Keratinocyte (primary cell): ENCODE results near the gene KLC3. TPM values are rescaled to one million over a fixed set of nuclear protein-coding genes. Genes with fewer than 3 reads are reported as not detected.

Source experiments
- DNase-seq: peaks from one replicate; pipeline ENCODE4 v3.0.0-alpha.2; 2011; ENCODE audit warnings: low read depth, missing footprints, low spot score
- FAIRE-seq: peaks from 2 replicates; lab custom pipeline; 2011; peaks lifted over from hg19 to GRCh38; lab: Jason Lieb, UNC
- H2AFZ ChIP-seq: 2 replicates; pipeline ENCODE4 v1.6.0; 2012; ENCODE audit warnings: low read length, control low read depth, inconsistent platforms; ENCODE audit not compliant: control insufficient read depth
- H3K27ac ChIP-seq: 2 replicates; pipeline ENCODE4 v1.5.1; 2011; ENCODE audit warnings: low read length; ENCODE audit not compliant: control insufficient read depth, insufficient read depth
- H3K27me3 ChIP-seq: 3 replicates; pipeline ENCODE4 v1.6.0; 2011; ENCODE audit warnings: low read length; ENCODE audit not compliant: control insufficient read depth, insufficient read depth; ENCODE audit errors: extremely low read depth
- H3K36me3 ChIP-seq, 2 experiments: 2 replicates in 1 of 2; 3 replicates in 1 of 2; pipeline ENCODE4 v1.5.1; 2011; ENCODE audit warnings: low read length in 2 of 2, mild to moderate bottlenecking in 1 of 2; ENCODE audit not compliant: control insufficient read depth in 2 of 2, insufficient read depth in 2 of 2; ENCODE audit errors: extremely low read depth in 1 of 2
- H3K4me1 ChIP-seq: 3 replicates; pipeline ENCODE4 v1.5.1; 2011; ENCODE audit warnings: low read length; ENCODE audit not compliant: control insufficient read depth, insufficient read depth; ENCODE audit errors: extremely low read depth
- H3K4me2 ChIP-seq: 3 replicates; pipeline ENCODE4 v1.6.0; 2011; ENCODE audit warnings: low read depth, low read length; ENCODE audit not compliant: control insufficient read depth, insufficient read depth; ENCODE audit errors: extremely low read depth
- H3K4me3 ChIP-seq, 3 experiments: fragments of 200-600 bp in 1 of 3; sonication (generic) in 1 of 3; 2 replicates in 2 of 3; 3 replicates in 1 of 3; pipeline ENCODE4 v1.5.1; 2011 to 2016; ENCODE audit warnings: low read length in 3 of 3, mild to moderate bottlenecking in 3 of 3, control low read depth in 2 of 3, inconsistent platforms in 1 of 3, low read depth in 1 of 3, mixed read lengths in 1 of 3, mixed run types in 1 of 3, moderate library complexity in 1 of 3; ENCODE audit not compliant: control insufficient read depth in 2 of 3, insufficient read depth in 2 of 3; ENCODE audit errors: extremely low read depth in 1 of 3
- H3K79me2 ChIP-seq: 2 replicates; pipeline ENCODE4 v1.6.0; 2012; ENCODE audit warnings: low read length; ENCODE audit not compliant: control insufficient read depth, insufficient read depth
- H3K9ac ChIP-seq: 3 replicates; pipeline ENCODE4 v1.6.0; 2011; ENCODE audit warnings: low read length; ENCODE audit not compliant: control insufficient read depth, insufficient read depth; ENCODE audit errors: extremely low read depth
- H3K9me1 ChIP-seq: 3 replicates; pipeline ENCODE4 v1.6.0; 2011; ENCODE audit warnings: low read length; ENCODE audit not compliant: control insufficient read depth, insufficient read depth; ENCODE audit errors: extremely low read depth
- H3K9me3 ChIP-seq: 2 replicates; pipeline ENCODE4 v1.5.1; 2012; ENCODE audit warnings: low read depth, low read length; ENCODE audit not compliant: control insufficient read depth
- H4K20me1 ChIP-seq: 3 replicates; pipeline ENCODE4 v1.6.0; 2011; ENCODE audit warnings: low read length; ENCODE audit not compliant: control insufficient read depth, insufficient read depth; ENCODE audit errors: extremely low read depth
- EZH2 ChIP-seq: IDR thresholded peaks from one replicate; pipeline ENCODE4 v1.6.1; 2012; ENCODE audit warnings: inconsistent platforms, mild to moderate bottlenecking, low read length, moderate library complexity
- dilution Hi-C: fragments of 300-500 bp; cut with MboI; formaldehyde crosslinking; loops from one replicate; pipeline ENCODE4 v1.7.0; 2020; ENCODE audit warnings: low sequenced_read_pairs; ENCODE audit not compliant: extremely low pct_ligation_motif_present
- polyA plus RNA-seq, 5 experiments: library from polyadenylated mRNA; depleted of rRNA in 3 of 5; stranded (reverse) in 3 of 5; stranded (forward) in 1 of 5; unstranded in 1 of 5; fragments of >200 nt; gene quantifications; 1 replicate in 1 of 5; 2 replicates in 3 of 5; 3 replicates in 1 of 5; pipeline versions ENCODE4 v1.2.1 to v1.2.3, GENCODE V29; 2011 to 2012; ENCODE audit warnings: missing spikeins in 2 of 5, low read depth in 1 of 5, low replicate concordance in 1 of 5
- TF ChIP-seq, protein P1 (sequence below), 3 experiments: IDR thresholded peaks in 1 of 3; conservative IDR thresholded peaks in 1 of 3; optimal IDR thresholded peaks in 1 of 3; 2 replicates in 2 of 3; 3 replicates in 1 of 3; pipeline versions ENCODE3 to v1.5.1; 2011; ENCODE audit warnings: low read length in 3 of 3, mild to moderate bottlenecking in 3 of 3, moderate library complexity in 2 of 3, control low read depth in 1 of 3, inconsistent platforms in 1 of 3; ENCODE audit not compliant: insufficient read depth in 2 of 3; ENCODE audit errors: extremely low read depth in 1 of 3

The KLC3 gene
- polyA plus RNA-seq, 1 donor (not counting 4 experiments of a cell fraction or from before 2014, with no cell fraction given) = 14.7 TPM

DNA sequence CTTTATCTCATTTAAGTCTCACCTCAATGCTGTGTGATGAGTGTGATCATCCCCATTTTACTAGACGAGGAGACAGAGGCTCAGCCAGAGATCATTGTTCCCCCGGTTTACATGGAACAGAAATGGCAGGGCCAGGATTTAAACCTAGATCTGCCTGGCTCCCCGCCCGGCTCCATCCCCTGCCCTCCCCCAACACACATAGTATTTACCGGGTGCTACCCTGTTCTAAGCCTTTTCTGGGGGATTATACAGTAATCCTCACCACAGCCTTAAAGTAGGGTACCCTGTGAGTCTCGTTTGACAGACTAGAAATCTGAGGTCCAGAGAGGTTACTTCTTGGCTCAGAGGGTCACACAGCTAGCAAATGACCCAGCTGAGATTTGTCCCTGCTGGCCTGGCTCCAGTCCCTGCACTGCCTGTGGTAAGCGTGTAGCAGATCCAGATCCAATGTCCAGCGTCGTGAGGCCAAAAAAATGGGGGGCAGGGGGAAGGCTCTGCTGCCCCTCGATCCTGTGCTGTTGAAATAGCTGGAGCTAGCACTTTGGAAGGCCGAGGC is 3.8 kb upstream of the KLC3 start:
- peaks cover 13% of the 10 kb centered on the region for H3K4me1 ChIP-seq
- no peaks in the 10 kb centered on the region for H3K9me3 ChIP-seq
- no peak overlapping the region for H2AFZ ChIP-seq
- no peak for DNase-seq
- peaks cover 9% of the 10 kb centered on the region for H3K79me2 ChIP-seq
- H4K20me1 ChIP-seq = no peaks in the 10 kb centered on the region
- H3K27ac ChIP-seq = no peak overlapping the region
- H3K9me1 ChIP-seq = no peaks in the 10 kb centered on the region
- no peak overlapping the region for H3K4me2 ChIP-seq
- no peak for TF ChIP-seq EZH2
- TF ChIP-seq, protein P1, sequence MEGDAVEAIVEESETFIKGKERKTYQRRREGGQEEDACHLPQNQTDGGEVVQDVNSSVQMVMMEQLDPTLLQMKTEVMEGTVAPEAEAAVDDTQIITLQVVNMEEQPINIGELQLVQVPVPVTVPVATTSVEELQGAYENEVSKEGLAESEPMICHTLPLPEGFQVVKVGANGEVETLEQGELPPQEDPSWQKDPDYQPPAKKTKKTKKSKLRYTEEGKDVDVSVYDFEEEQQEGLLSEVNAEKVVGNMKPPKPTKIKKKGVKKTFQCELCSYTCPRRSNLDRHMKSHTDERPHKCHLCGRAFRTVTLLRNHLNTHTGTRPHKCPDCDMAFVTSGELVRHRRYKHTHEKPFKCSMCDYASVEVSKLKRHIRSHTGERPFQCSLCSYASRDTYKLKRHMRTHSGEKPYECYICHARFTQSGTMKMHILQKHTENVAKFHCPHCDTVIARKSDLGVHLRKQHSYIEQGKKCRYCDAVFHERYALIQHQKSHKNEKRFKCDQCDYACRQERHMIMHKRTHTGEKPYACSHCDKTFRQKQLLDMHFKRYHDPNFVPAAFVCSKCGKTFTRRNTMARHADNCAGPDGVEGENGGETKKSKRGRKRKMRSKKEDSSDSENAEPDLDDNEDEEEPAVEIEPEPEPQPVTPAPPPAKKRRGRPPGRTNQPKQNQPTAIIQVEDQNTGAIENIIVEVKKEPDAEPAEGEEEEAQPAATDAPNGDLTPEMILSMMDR (optimal IDR thresholded peaks at IDR 0.05 in 1 of 3, IDR thresholded peaks at IDR 0.05 in 1 of 3, conservative IDR thresholded peaks at IDR 0.05 in 1 of 3; ENCODE audit: extremely low read depth in 1 of 3, insufficient read depth in 2 of 3, low read length in 3 of 3) = no peak
- no peaks in the 10 kb centered on the region for H3K36me3 ChIP-seq
- H3K4me3 ChIP-seq = no peak overlapping the region
- dilution Hi-C loops = no loop called here
- no peak for FAIRE-seq
- no peaks in the 10 kb centered on the region for H3K27me3 ChIP-seq
- no peak overlapping the region for H3K9ac ChIP-seq

DNA sequence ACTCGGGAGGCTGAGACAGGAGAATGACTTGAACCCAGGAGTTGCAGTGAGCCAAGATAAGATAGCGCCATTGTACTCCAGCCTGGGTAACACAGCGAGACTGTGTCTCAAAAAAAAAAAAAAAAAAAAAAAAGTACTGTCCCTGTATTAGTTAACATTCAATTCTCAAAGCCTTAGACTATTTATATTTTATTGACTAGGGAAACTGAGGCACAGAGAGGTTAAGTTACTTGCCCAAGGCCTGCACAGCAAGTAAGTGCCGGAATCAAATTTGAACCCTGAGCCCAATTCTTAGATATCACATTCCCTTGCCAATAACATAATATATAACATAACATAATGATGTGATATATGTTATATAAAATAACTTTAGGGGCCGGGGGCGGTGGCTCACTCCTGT is 921 bp upstream of the KLC3 start:
- TF ChIP-seq EZH2 = no peak
- TF ChIP-seq, protein P1 (optimal IDR thresholded peaks at IDR 0.05 in 1 of 3, IDR thresholded peaks at IDR 0.05 in 1 of 3, conservative IDR thresholded peaks at IDR 0.05 in 1 of 3; ENCODE audit: extremely low read depth in 1 of 3, insufficient read depth in 2 of 3, low read length in 3 of 3) = no peak
- H3K36me3 ChIP-seq = no peaks in the 10 kb centered on the region
- no peak overlapping the region for H3K4me2 ChIP-seq
- no peaks in the 10 kb centered on the region for H4K20me1 ChIP-seq
- H3K4me1 ChIP-seq = peaks cover 20% of the 10 kb centered on the region
- DNase-seq (no peak), FAIRE-seq (no peak)
- no peak overlapping the region for H3K9ac ChIP-seq
- no peaks in the 10 kb centered on the region for H3K9me1 ChIP-seq
- no peak overlapping the region for H3K4me3 ChIP-seq
- H3K79me2 ChIP-seq = peaks cover 18% of the 10 kb centered on the region
- dilution Hi-C loops = no loop called here
- no peak overlapping the region for H3K27ac ChIP-seq
- H3K9me3 ChIP-seq = no peaks in the 10 kb centered on the region
- H3K27me3 ChIP-seq = no peaks in the 10 kb centered on the region
- no peak overlapping the region for H2AFZ ChIP-seq
